ENCODE measurements around the gene ADIPOR2. TPM values are rescaled to one million over a fixed set of nuclear protein-coding genes. Genes with fewer than 3 reads are reported as not detected.

The ADIPOR2 gene
- total RNA-seq, 1 donor from 2014 or later, result 54.0 TPM

- peak; percentile 85 to 86 for DNase-seq (ENCODE audit: extremely low spot score in 2 of 2)
- intact Hi-C loops (cut with DNase I), result loop anchor here (2.0 to 10.0 kb wide), 3 partner anchors 141 to 784 kb away; no protein-coding TSS in a partner anchor
- H3K27ac ChIP-seq, result peak overlapping the region; percentile 77
Measured at GRCh38 chr12:1797991-1798640, 107.2 kb downstream of the ADIPOR2 start.

DNA sequence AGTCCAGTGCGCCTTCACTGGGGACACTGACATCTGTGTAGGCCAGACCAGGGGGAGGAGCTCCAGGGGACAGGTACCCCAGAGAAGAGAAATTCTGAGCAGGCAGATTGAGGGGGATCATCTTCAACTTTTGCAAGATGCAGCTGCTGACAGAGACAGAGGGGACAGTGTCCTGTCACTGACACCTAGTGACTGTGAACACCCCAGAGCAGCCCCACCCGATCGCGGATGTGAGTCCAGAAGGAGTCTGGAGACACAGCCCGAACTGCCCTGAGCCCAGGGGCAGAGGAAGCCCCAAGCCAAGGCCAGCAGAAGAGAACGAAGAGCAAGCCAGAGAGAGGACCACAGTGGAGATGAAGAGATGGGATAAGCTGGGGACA lies 107.8 kb downstream of the ADIPOR2 start:
- no peak for DNase-seq (ENCODE audit: extremely low spot score in 2 of 2)
- H3K4me3 ChIP-seq, result no peak overlapping the region
- TF ChIP-seq, protein P1, sequence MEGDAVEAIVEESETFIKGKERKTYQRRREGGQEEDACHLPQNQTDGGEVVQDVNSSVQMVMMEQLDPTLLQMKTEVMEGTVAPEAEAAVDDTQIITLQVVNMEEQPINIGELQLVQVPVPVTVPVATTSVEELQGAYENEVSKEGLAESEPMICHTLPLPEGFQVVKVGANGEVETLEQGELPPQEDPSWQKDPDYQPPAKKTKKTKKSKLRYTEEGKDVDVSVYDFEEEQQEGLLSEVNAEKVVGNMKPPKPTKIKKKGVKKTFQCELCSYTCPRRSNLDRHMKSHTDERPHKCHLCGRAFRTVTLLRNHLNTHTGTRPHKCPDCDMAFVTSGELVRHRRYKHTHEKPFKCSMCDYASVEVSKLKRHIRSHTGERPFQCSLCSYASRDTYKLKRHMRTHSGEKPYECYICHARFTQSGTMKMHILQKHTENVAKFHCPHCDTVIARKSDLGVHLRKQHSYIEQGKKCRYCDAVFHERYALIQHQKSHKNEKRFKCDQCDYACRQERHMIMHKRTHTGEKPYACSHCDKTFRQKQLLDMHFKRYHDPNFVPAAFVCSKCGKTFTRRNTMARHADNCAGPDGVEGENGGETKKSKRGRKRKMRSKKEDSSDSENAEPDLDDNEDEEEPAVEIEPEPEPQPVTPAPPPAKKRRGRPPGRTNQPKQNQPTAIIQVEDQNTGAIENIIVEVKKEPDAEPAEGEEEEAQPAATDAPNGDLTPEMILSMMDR (IDR thresholded peaks at IDR 0.05), result no peak
- TF ChIP-seq POLR2A (IDR thresholded peaks at IDR 0.05) (no peak), POLR2AphosphoS5 (IDR thresholded peaks at IDR 0.05; ENCODE audit: insufficient read depth in 1 of 2, low read depth in 1 of 2) (no peak)
- no peaks in the 10 kb centered on the region for H3K27me3 ChIP-seq
- H3K36me3 ChIP-seq, result no peaks in the 10 kb centered on the region
- peaks cover 23% of the 10 kb centered on the region for H3K4me1 ChIP-seq
- no peaks in the 10 kb centered on the region for H3K9me3 ChIP-seq
- no peak overlapping the region for H3K27ac ChIP-seq
- intact Hi-C loops (cut with DNase I), result loop anchor here (5.0 to 10.0 kb wide), 2 partner anchors 236 to 784 kb away; no protein-coding TSS in a partner anchor

More at GRCh38 chr12:1797991-1798640, 107.2 kb downstream of the ADIPOR2 start:
- no peak overlapping the region for H3K4me3 ChIP-seq
- no peak for TF ChIP-seq POLR2AphosphoS5 (IDR thresholded peaks at IDR 0.05; ENCODE audit: insufficient read depth in 1 of 2, low read depth in 1 of 2)
- no peak for TF ChIP-seq POLR2A (IDR thresholded peaks at IDR 0.05)
- TF ChIP-seq, protein P1 (IDR thresholded peaks at IDR 0.05), result no peak
- H3K4me1 ChIP-seq, result peaks cover 23% of the 10 kb centered on the region
- H3K27me3 ChIP-seq, result no peaks in the 10 kb centered on the region
- H3K36me3 ChIP-seq, result no peaks in the 10 kb centered on the region
- no peaks in the 10 kb centered on the region for H3K9me3 ChIP-seq

- H3K4me1 ChIP-seq, result peaks cover 23% of the 10 kb centered on the region
- DNase-seq (ENCODE audit: extremely low spot score in 2 of 2), result no peak
- H3K27me3 ChIP-seq, result no peaks in the 10 kb centered on the region
- H3K4me3 ChIP-seq, result no peak overlapping the region
- TF ChIP-seq, protein P1 (IDR thresholded peaks at IDR 0.05), result no peak
- TF ChIP-seq POLR2A (IDR thresholded peaks at IDR 0.05), result no peak
- TF ChIP-seq POLR2AphosphoS5 (IDR thresholded peaks at IDR 0.05; ENCODE audit: insufficient read depth in 1 of 2, low read depth in 1 of 2), result no peak
- no peaks in the 10 kb centered on the region for H3K9me3 ChIP-seq
- no peak overlapping the region for H3K27ac ChIP-seq
- intact Hi-C loops (cut with DNase I), result loop anchor here (5.0 to 10.0 kb wide), 2 partner anchors 236 to 783 kb away; no protein-coding TSS in a partner anchor
- no peaks in the 10 kb centered on the region for H3K36me3 ChIP-seq
Measured at GRCh38 chr12:1799051-1799881, 108.4 kb downstream of the ADIPOR2 start.

DNA sequence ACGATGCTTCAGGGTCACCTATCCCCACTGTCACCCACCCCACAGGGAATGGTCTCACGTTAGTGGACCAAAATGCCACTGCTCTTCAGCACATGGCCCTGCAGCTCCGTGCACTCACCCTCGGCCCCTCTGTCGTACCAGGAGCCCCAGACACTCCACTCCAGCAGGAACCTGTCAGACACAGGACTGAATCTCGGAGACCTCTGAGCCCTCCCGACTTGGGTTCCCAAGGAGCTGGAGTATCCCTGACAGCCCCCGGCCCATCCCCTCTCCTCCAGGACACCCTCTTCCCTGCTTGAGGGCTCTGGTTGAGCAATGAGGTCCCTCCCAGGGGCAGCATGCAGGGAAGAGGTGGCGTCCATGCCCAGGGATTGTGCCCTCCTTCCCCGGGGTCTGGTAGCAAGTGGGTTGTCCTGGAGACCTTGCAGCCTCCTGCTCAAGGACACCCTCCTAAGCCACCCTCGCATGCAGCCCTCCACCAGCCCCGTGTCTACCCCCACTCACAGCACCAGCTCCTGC lies 109.1 kb downstream of the ADIPOR2 start:
- intact Hi-C loops (cut with DNase I), result loop anchor here (5.0 to 10.0 kb wide), 2 partner anchors 235 to 782 kb away; no protein-coding TSS in a partner anchor
- no peak for DNase-seq (ENCODE audit: extremely low spot score in 2 of 2)
- no peak for TF ChIP-seq POLR2A (IDR thresholded peaks at IDR 0.05)
- TF ChIP-seq, protein P1 (IDR thresholded peaks at IDR 0.05), result no peak
- no peak for TF ChIP-seq POLR2AphosphoS5 (IDR thresholded peaks at IDR 0.05; ENCODE audit: insufficient read depth in 1 of 2, low read depth in 1 of 2)

More for the DNA sequence above, 109.1 kb downstream of the ADIPOR2 start:
- Histone ChIP-seq H3K4me3 (no peak overlapping the region), H3K4me1 (peaks cover 23% of the 10 kb centered on the region), H3K9me3 (no peaks in the 10 kb centered on the region), H3K36me3 (no peaks in the 10 kb centered on the region), H3K27ac (no peak overlapping the region), H3K27me3 (no peaks in the 10 kb centered on the region)
